ENCODE data around the gene RTL3. TPM values are rescaled to one million over a fixed set of nuclear protein-coding genes. Genes with fewer than 3 reads are reported as not detected.
A peak's percentile ranks its signal among the peaks of the same experiment; 100 is the strongest.

RTL3 gene
- polyA plus RNA-seq, 2 of the 4 experiments (the other 2 are of a cell fraction), result not detected

DNA sequence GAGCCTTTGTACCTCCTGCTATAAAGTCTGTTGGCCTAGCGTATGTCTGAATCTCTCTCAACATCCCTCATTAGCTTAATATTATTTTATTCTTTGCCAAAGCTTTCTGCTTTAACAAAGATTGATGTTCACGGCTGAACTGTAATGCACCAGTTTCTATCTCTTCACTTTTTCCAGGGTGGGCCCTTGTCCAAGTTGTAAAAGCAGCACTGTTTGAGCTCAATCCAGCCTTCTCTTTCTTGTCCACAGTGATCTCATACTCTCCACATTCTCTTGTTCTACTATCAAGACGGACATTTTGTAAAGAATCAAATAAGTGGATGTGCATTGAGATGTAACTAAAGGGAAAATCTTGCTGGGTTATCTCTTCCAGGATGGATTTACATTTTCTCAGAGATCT is 34.4 kb upstream of the RTL3 start:
- H3K4me2 ChIP-seq, result no peak overlapping the region
- H3K9me3 ChIP-seq, result no peaks in the 10 kb centered on the region
- FAIRE-seq (peak; percentile 74), ATAC-seq (no peak), DNase-seq (ENCODE audit: low read depth in 1 of 2, low spot score in 1 of 2) (no peak)
- 30% methylated on average over 3 of the region's 3 CpGs for WGBS (ENCODE audit: missing lambda C conversion rate)
- POLR2A ChIA-PET, result no interaction called here
- no peak overlapping the region for H3K27ac ChIP-seq
- TF ChIP-seq, protein P1, sequence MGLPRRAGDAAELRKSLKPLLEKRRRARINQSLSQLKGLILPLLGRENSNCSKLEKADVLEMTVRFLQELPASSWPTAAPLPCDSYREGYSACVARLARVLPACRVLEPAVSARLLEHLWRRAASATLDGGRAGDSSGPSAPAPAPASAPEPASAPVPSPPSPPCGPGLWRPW (IDR thresholded peaks at IDR 0.05), result no peak
- no peak for TF ChIP-seq SMC3 (IDR thresholded peaks at IDR 0.05)
- TF ChIP-seq, protein P2, sequence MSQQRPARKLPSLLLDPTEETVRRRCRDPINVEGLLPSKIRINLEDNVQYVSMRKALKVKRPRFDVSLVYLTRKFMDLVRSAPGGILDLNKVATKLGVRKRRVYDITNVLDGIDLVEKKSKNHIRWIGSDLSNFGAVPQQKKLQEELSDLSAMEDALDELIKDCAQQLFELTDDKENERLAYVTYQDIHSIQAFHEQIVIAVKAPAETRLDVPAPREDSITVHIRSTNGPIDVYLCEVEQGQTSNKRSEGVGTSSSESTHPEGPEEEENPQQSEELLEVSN (IDR thresholded peaks at IDR 0.05; ENCODE audit: borderline replicate concordance, low read depth), result no peak
- TF ChIP-seq EP300 (IDR thresholded peaks at IDR 0.05), result no peak
- no peak for TF ChIP-seq JUN (IDR thresholded peaks at IDR 0.05)
- no peak for TF ChIP-seq HEYL (CRISPR knock-in tag; IDR thresholded peaks at IDR 0.05)
- no peak for TF ChIP-seq POLR2A (IDR thresholded peaks at IDR 0.05; ENCODE audit: low read length)
- no peak for TF ChIP-seq KDM1A (IDR thresholded peaks at IDR 0.05; ENCODE audit: low read depth)
- TF ChIP-seq KDM5A (IDR thresholded peaks at IDR 0.05), result no peak
- no peak for TF ChIP-seq CHD2 (IDR thresholded peaks at IDR 0.05; ENCODE audit: low read length, partially characterized antibody)
- TF ChIP-seq CHD4 (IDR thresholded peaks at IDR 0.05; ENCODE audit: borderline replicate concordance), result no peak
- no peak for TF ChIP-seq POLR2AphosphoS2 (conservative IDR thresholded peaks at IDR 0.05; ENCODE audit: low read length)
- TF ChIP-seq CBX2 (IDR thresholded peaks at IDR 0.05; ENCODE audit: borderline replicate concordance, low read depth), result no peak
- TF ChIP-seq, protein P3, sequence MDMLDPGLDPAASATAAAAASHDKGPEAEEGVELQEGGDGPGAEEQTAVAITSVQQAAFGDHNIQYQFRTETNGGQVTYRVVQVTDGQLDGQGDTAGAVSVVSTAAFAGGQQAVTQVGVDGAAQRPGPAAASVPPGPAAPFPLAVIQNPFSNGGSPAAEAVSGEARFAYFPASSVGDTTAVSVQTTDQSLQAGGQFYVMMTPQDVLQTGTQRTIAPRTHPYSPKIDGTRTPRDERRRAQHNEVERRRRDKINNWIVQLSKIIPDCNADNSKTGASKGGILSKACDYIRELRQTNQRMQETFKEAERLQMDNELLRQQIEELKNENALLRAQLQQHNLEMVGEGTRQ (IDR thresholded peaks at IDR 0.05), result no peak
- TF ChIP-seq HOXA7 (CRISPR knock-in tag; IDR thresholded peaks at IDR 0.05), result no peak
- H3K4me3 ChIP-seq, result no peak overlapping the region
- H3K4me1 ChIP-seq, result no peaks in the 10 kb centered on the region
- CTCF ChIA-PET, result no interaction called here

DNA sequence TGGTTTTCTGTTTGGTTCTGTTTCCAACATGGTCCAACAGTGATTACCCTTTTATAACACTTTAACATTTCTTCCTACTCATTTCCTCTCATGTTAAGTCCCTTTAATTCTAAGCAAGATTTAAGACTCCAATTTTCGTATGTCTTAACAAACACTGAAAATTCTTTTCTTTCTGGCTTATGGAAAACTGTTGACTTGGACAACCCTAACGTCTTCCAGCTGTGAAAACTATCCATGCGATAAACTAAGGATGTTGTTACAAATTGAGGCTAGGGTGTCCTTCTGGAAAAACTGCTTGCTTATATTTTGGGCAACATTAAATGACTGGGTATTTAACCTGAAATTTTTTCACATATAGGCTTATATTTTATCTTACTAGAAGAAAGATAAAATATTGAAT is 33.9 kb upstream of the RTL3 start:
- ATAC-seq (no peak), DNase-seq (ENCODE audit: low read depth in 1 of 2, low spot score in 1 of 2) (no peak), FAIRE-seq (peak; percentile 80)
- CTCF ChIA-PET, result no interaction called here
- Histone ChIP-seq H3K9me3 (no peaks in the 10 kb centered on the region), H3K27ac (no peak overlapping the region), H3K4me1 (no peaks in the 10 kb centered on the region), H3K4me2 (no peak overlapping the region), H3K4me3 (no peak overlapping the region)
- WGBS (ENCODE audit: missing lambda C conversion rate), result 23% methylated on average over 3 of the region's 3 CpGs
- POLR2A ChIA-PET, result no interaction called here
- TF ChIP-seq, protein P4, sequence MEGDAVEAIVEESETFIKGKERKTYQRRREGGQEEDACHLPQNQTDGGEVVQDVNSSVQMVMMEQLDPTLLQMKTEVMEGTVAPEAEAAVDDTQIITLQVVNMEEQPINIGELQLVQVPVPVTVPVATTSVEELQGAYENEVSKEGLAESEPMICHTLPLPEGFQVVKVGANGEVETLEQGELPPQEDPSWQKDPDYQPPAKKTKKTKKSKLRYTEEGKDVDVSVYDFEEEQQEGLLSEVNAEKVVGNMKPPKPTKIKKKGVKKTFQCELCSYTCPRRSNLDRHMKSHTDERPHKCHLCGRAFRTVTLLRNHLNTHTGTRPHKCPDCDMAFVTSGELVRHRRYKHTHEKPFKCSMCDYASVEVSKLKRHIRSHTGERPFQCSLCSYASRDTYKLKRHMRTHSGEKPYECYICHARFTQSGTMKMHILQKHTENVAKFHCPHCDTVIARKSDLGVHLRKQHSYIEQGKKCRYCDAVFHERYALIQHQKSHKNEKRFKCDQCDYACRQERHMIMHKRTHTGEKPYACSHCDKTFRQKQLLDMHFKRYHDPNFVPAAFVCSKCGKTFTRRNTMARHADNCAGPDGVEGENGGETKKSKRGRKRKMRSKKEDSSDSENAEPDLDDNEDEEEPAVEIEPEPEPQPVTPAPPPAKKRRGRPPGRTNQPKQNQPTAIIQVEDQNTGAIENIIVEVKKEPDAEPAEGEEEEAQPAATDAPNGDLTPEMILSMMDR (IDR thresholded peaks at IDR 0.05), result no peak
- no peak for TF ChIP-seq ZFP36 (IDR thresholded peaks at IDR 0.05; ENCODE audit: borderline replicate concordance, partially characterized antibody)
- no peak for TF ChIP-seq ZC3H11A (IDR thresholded peaks at IDR 0.05)
- TF ChIP-seq SMC3 (IDR thresholded peaks at IDR 0.05), result no peak
- TF ChIP-seq JUN (IDR thresholded peaks at IDR 0.05), result no peak
- TF ChIP-seq EHMT2 (IDR thresholded peaks at IDR 0.05; ENCODE audit: low read depth), result no peak
- no peak for TF ChIP-seq CEBPB (IDR thresholded peaks at IDR 0.05)
- TF ChIP-seq ZNF302 (CRISPR knock-in tag; IDR thresholded peaks at IDR 0.05), result no peak
- TF ChIP-seq CHD2 (IDR thresholded peaks at IDR 0.05; ENCODE audit: low read length, partially characterized antibody), result no peak
- TF ChIP-seq RARB (CRISPR knock-in tag; IDR thresholded peaks at IDR 0.05), result no peak
- TF ChIP-seq POLR2A (IDR thresholded peaks at IDR 0.05; ENCODE audit: low read length), result no peak
- no peak for TF ChIP-seq NPAS2 (CRISPR knock-in tag; IDR thresholded peaks at IDR 0.05; ENCODE audit: borderline replicate concordance)
- no peak for TF ChIP-seq HOXA7 (CRISPR knock-in tag; IDR thresholded peaks at IDR 0.05)
